NCI-H128 (cell line): ENCODE results near the gene CNGB1.
"Not testable (repeated sequence)": the region's sequence is repeated elsewhere in the genome, so short reads cannot be mapped to it uniquely, and the experiment has no call there.

Experiments used
- DNase-seq: peaks from one replicate; lab custom pipeline; 2025; ENCODE audit not compliant: unreplicated experiment; lab: John Stamatoyannopoulos, UW

Gene CNGB1

DNA sequence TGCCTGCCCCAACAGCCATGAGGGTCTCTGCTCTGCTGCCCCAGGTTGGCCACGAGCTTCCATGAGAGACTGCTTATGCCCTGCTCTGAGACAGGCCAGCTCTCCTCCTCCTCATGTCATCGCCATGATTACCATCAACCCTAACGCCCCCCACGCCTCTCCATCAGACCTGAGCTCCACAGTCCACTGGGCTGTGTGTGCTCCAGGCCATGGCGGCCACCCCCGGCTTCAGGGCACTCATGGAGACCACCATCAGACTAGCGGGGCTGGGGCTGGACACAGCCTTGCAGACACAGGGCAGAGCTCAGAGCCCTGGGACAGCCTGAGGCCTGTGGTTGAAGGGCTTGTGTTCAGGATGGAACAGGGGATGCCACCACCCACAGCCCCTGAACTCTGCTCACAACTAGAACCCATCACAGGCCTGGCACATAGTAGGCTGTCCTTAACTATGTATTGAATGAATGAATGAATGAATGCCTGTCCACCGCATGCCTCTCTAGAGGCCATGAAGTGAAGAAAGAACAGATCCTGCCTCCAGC lies 14.6 kb downstream of the CNGB1 start:
- DNase-seq, result no peak

GRCh38 chr16:57955572-57956188 lies 15.2 kb downstream of the CNGB1 start:
- no peak for DNase-seq

GRCh38 chr16:57953857-57954256 lies 17.1 kb downstream of the CNGB1 start:
- no peak for DNase-seq

DNA sequence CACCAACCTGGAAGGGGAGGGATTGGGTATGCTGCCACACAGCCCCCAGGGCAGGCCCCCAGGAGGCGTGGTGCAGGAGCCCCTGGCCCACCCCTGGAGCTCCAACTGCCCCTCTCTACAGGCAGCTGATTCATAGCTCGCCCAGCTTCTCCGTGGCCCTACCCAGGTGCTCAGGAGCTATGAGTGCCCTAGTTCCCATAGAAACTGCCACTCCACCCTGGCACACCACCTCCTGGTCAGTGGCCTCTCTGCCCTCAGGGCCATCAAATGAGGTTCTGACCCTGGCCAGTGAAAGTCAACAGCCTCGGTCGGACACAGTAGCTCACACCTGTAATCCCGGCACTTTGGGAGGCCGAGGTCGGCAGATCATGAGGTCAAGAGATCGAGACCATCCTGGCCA lies 18.0 kb downstream of the CNGB1 start:
- no peak for DNase-seq

- DNase-seq, result no peak
Observed at GRCh38 chr16:57951204-57951960, 19.5 kb downstream of the CNGB1 start.

- DNase-seq, result no peak
Observed at GRCh38 chr16:57950382-57950781, 20.5 kb downstream of the CNGB1 start.

GRCh38 chr16:57949595-57950238 lies 21.2 kb downstream of the CNGB1 start:
- no peak for DNase-seq

- no peak for DNase-seq
Observed at GRCh38 chr16:57949013-57949412, 21.9 kb downstream of the CNGB1 start.

DNA sequence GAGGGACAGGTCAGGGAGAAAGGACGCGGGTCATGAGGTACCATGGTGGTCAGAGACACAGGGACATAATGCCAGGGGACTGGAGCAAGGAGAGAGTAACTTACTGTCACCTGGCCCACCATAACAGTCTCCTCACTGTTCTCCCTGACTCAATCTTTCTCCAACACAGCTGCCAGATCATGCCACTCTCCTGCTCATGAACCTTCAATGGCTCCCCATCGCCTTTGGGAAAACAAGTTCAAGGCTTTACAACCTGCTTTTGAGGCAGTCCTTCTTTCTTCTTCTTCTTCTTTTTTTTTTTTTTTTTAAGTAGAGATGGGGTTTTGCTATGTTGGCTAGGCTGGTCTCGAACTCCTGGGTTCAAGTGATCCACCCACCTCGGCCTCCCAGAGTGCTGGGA lies 22.9 kb downstream of the CNGB1 start:
- no peak for DNase-seq

DNA sequence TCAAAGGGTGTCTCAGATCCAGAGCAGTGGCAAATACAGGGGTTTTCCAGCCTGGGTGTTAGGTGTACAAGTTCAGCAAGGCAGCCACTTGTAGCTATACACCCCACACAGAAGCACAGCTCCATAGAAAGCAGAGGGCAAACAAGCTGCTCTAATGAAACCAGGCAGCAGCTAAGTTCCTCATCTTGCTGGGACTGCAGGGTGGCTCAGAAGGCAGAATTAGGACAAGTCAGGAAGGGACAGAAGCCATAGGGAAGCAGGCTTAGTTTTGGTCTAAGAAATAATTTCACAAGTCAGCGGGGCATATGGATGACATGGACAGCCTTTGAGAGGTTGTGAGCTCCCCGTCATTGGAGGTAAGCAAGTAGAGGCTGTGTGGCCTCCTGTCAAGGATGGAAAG lies 23.7 kb downstream of the CNGB1 start:
- no peak for DNase-seq

GRCh38 chr16:57946181-57946801 lies 24.6 kb downstream of the CNGB1 start:
- no peak for DNase-seq

- no peak for DNase-seq
Observed at GRCh38 chr16:57945740-57946138, 25.2 kb downstream of the CNGB1 start.

GRCh38 chr16:57944970-57945739 lies 25.8 kb downstream of the CNGB1 start:
- no peak for DNase-seq

- DNase-seq, result not testable (repeated sequence)
Observed at GRCh38 chr16:57943381-57943780, 27.5 kb downstream of the CNGB1 start.

DNA sequence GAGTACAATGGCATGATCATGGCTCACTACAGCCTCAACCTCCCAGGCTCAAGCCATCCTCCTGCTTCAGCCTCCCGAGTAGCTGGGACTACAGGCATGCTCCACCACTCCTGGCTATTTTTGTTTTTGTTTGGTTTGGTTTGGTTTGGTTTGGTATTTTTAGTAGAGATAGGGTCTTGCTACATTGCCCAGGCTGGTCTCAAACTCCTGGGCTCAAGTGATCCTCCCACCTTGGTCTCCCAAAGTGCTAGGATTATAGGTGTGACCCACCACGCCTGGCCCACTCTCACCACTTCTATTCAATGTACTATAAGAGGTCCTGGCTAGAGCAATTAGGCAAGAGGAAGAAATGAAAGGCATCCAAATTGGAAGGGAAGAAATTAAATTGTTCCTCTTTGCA lies 29.0 kb downstream of the CNGB1 start:
- not testable (repeated sequence) for DNase-seq

DNA sequence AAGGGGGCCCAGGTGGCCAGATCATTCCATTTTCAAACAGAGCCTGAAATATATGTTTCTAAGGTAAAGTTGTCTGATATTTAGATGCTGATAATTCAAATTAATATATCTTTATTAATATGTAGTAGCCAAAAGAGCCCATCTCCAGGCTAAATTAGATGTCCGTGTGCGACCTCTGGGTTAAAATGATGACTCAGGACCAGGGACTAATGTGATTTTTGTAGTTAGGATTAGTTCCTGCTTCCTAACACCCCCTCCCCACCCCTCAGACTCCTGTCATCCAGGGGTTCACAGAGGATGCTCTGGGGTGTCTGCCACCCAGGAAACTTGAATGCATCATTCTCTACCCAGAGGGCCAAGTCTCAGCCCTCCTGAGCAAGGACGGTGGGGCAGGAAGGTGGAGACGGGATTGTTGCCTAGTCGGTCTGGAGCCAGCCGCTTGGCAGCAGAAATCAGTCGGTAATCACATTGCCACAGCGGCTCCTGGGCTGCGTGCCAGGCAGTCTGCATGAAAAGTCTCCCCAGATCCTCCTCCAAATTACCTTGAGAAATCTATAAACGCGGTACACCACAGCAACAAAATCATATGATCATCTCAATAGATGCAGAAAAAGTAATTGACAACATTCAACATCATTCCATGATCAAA lies 29.8 kb downstream of the CNGB1 start:
- DNase-seq, result no peak

DNA sequence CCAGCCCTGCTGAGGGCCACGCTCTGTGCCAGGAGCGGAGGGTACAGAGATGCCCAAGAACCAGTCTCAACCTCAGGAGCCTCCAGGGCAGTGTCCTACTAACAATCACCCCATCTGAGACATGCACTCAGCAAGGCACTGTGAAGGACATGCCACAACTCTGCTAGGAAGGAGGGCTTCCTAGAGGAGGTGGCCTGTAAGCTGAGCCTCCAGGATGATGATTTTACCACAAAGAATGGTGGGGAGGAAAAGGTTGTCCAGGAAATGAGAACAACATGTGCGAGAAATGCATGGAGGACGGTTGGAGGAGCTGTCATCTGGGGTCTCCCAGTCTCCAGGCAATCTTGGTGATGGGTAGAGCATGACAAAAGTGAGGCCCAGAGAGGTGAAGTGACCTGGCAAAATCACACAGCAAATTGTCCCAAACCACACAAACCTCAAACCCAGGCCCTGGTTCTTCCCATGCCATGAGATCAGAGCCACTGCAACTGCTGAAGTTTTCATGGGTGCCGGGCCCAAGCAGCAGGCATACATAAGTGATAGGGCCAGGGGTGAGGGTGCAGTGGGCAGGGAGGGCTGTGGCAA lies 30.5 kb downstream of the CNGB1 start:
- DNase-seq, result no peak

- no peak for DNase-seq
Observed at GRCh38 chr16:57939872-57940224, 31.1 kb downstream of the CNGB1 start.

GRCh38 chr16:57938936-57939871 lies 31.7 kb downstream of the CNGB1 start:
- DNase-seq, result no peak
